ENCODE measurements around the gene PRSS56. TPM values are rescaled to one million over a fixed set of nuclear protein-coding genes. Genes with fewer than 3 reads are reported as not detected.
"Not testable (repeated sequence)": the region's sequence is repeated elsewhere in the genome, so short reads cannot be mapped to it uniquely, and the experiment has no call there.

Gene PRSS56
- total RNA-seq, 1 donor from 2014 or later: not detected

GRCh38 chr2:232527905-232528470, 7.8 kb downstream of the PRSS56 start:
- Mint-ChIP-seq H3K9me3 (no peaks in the 10 kb centered on the region), H3K4me1 (peaks cover 8% of the 10 kb centered on the region), H3K4me3 (no peak overlapping the region), H3K36me3 (ENCODE audit: low read depth) (no peaks in the 10 kb centered on the region), H3K27me3 (peaks cover 32% of the 10 kb centered on the region), H3K27ac (no peak overlapping the region)
- ATAC-seq (ENCODE audit: low read depth): no peak
- intact Hi-C loops (cut with micrococcal nuclease): no loop called here
- ChIA-PET CTCF (no interaction called here), POLR2A (no interaction called here)
- TF ChIP-seq, protein P1, sequence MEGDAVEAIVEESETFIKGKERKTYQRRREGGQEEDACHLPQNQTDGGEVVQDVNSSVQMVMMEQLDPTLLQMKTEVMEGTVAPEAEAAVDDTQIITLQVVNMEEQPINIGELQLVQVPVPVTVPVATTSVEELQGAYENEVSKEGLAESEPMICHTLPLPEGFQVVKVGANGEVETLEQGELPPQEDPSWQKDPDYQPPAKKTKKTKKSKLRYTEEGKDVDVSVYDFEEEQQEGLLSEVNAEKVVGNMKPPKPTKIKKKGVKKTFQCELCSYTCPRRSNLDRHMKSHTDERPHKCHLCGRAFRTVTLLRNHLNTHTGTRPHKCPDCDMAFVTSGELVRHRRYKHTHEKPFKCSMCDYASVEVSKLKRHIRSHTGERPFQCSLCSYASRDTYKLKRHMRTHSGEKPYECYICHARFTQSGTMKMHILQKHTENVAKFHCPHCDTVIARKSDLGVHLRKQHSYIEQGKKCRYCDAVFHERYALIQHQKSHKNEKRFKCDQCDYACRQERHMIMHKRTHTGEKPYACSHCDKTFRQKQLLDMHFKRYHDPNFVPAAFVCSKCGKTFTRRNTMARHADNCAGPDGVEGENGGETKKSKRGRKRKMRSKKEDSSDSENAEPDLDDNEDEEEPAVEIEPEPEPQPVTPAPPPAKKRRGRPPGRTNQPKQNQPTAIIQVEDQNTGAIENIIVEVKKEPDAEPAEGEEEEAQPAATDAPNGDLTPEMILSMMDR (IDR thresholded peaks at IDR 0.05): no peak
- DNase-seq: no peak

DNA sequence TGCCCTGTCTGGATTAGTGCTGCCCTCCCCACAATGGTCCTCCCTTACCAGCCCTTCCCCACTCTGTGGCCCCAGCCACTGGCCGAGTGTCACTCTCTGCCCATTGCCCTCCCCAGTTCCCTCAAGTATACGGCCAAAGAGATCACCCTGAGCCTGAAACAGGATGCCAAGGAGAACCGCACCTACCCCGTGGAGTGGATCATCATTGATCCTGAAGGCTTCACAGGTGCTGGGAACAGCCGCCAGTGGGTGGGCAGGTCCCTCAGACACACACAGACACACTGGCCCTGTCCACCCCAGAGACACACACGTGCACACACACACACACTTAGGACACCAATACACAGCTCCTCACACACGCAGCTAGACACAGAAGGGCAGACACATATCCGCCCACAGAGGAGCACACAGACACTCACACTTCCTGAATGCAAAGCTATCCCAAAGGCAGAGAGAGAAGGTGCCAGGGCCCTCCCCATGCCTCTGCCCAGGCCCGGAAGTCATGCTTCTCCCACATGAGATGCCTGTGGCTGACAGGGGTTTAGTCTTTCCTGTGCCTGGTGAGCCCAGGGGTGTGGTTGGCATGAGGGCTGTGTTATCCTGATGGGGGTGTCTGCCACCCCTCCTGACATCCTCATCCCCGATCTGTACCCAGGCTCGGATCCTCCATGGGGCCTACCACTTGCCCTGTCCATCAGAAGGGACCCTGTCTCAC, 8.7 kb downstream of the PRSS56 start:
- intact Hi-C loops (cut with micrococcal nuclease): no loop called here
- ChIA-PET CTCF (no interaction called here), POLR2A (no interaction called here)
- ATAC-seq (ENCODE audit: low read depth) (no peak), DNase-seq (no peak)
- Mint-ChIP-seq H3K4me1 (peaks cover 3% of the 10 kb centered on the region), H3K27ac (no peak overlapping the region), H3K36me3 (ENCODE audit: low read depth) (no peaks in the 10 kb centered on the region), H3K9me3 (no peaks in the 10 kb centered on the region), H3K4me3 (no peak overlapping the region), H3K27me3 (peaks cover 30% of the 10 kb centered on the region)
- TF ChIP-seq, protein P1 (IDR thresholded peaks at IDR 0.05): no peak

- TF ChIP-seq, protein P1 (IDR thresholded peaks at IDR 0.05): no peak
- Mint-ChIP-seq H3K27ac (no peak overlapping the region), H3K9me3 (no peaks in the 10 kb centered on the region), H3K4me1 (no peaks in the 10 kb centered on the region), H3K4me3 (no peak overlapping the region), H3K27me3 (peaks cover 21% of the 10 kb centered on the region), H3K36me3 (ENCODE audit: low read depth) (no peaks in the 10 kb centered on the region)
- POLR2A ChIA-PET: no interaction called here
- intact Hi-C loops (cut with micrococcal nuclease): no loop called here
- ATAC-seq (ENCODE audit: low read depth): no peak
- DNase-seq: no peak
- CTCF ChIA-PET: no interaction called here
These were observed 9.8 kb downstream of the PRSS56 start for GRCh38 chr2:232529806-232530547.

DNA sequence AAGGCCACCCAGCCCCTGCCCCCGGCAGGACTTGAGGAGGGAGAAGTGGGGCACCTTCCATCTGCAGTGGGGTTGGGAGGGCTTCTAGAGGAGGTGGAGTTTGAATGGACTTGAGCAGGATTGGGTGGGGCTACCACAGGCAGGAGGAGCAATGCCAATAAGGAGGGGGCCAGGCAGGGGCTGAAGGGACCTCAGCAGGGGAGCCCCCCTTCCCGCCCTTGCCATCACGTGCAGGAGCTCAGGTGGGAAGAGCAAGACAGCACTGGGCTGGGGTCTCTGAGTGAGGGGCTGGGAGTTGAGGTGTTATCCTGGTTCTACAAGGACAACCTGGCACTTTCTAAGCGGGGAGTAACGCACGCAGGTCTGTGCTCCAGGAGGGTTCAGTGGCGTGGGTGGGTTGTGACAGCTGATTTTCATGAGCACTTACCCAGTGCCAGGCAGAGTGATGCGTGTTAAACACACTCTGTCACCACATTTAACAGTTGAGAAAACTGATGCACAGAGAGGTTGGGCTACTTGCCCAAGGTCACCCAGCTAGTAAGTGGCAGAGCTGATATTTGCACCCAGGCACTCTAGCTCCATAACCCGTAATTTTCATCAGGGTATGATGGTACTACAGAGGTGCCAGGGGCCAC, 10.6 kb downstream of the PRSS56 start:
- ChIA-PET CTCF (interaction anchor here (1.1 kb wide), 1 partner anchor 10 kb away, joined by 3 read pairs; no protein-coding TSS in a partner anchor), POLR2A (no interaction called here)
- ATAC-seq (ENCODE audit: low read depth) (no peak), DNase-seq (no peak)
- Mint-ChIP-seq H3K9me3 (no peaks in the 10 kb centered on the region), H3K4me1 (no peaks in the 10 kb centered on the region), H3K27me3 (peaks cover 21% of the 10 kb centered on the region), H3K36me3 (ENCODE audit: low read depth) (no peaks in the 10 kb centered on the region), H3K27ac (no peak overlapping the region), H3K4me3 (no peak overlapping the region)
- intact Hi-C loops (cut with micrococcal nuclease): no loop called here
- TF ChIP-seq, protein P1 (IDR thresholded peaks at IDR 0.05): no peak

GRCh38 chr2:232532419-232532818, 12.2 kb downstream of the PRSS56 start:
- Mint-ChIP-seq H3K36me3 (ENCODE audit: low read depth) (no peaks in the 10 kb centered on the region), H3K27ac (no peak overlapping the region), H3K9me3 (peaks cover 4% of the 10 kb centered on the region), H3K4me3 (no peak overlapping the region), H3K27me3 (peaks cover 12% of the 10 kb centered on the region), H3K4me1 (no peaks in the 10 kb centered on the region)
- CTCF ChIA-PET: no interaction called here
- no peak for ATAC-seq (ENCODE audit: low read depth)
- TF ChIP-seq, protein P1 (IDR thresholded peaks at IDR 0.05): no peak
- POLR2A ChIA-PET: interaction anchor here (0.7 kb wide), 1 partner anchor 14 kb away, joined by 10 read pairs; no protein-coding TSS in a partner anchor
- intact Hi-C loops (cut with micrococcal nuclease): no loop called here
- no peak for DNase-seq

DNA sequence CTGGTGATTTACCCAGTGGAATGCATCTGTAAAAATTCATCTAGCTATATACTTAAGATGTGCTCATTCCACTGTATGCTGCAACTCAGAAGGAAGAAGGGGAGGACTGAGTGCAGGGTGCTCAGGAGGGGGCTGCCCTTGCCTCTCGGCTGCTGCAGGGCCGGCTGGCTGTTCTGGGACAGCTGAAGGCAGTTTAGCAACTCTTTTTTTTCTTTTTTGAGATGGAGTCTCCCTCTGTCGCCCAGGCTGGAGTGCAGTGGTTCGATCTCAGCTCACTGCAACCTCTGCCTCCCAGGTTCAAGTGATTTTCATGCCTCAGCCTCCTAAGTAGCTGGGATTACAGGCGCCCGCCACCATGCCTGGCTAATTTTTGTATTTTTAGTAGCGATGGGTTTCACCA, 12.6 kb downstream of the PRSS56 start:
- H3K36me3 Mint-ChIP-seq (ENCODE audit: low read depth); ATAC-seq (ENCODE audit: low read depth); DNase-seq; POLR2A ChIA-PET; CTCF ChIA-PET; H3K9me3 Mint-ChIP-seq; H3K4me1 Mint-ChIP-seq; H3K4me3 Mint-ChIP-seq; H3K27ac Mint-ChIP-seq; intact Hi-C loops (cut with micrococcal nuclease): not testable (repeated sequence)
- H3K27me3 Mint-ChIP-seq: peaks cover 10% of the 10 kb centered on the region
